Mucosa of rectum (tissue), 2 donors: ENCODE data around the gene CEP135.
"Not testable (repeated sequence)": the region's sequence is repeated elsewhere in the genome, so short reads cannot be mapped to it uniquely, and the experiment has no call there.

Experiments
- H3K27ac ChIP-seq, 2 donors: one replicate each; pipeline ENCODE4 v1.7.0; 2013; ENCODE audit warnings: inconsistent platforms in 2 of 2, low read depth in 2 of 2, low read length in 2 of 2
- H3K27me3 ChIP-seq, 2 donors: one replicate each; pipeline ENCODE4 v1.7.0; 2013; ENCODE audit warnings: low read length in 2 of 2; ENCODE audit not compliant: control insufficient read depth in 2 of 2, insufficient read depth in 2 of 2
- H3K36me3 ChIP-seq, 2 donors: one replicate each; pipeline ENCODE4 v1.7.0; 2013; ENCODE audit warnings: low read length in 2 of 2; ENCODE audit not compliant: control insufficient read depth in 2 of 2, insufficient read depth in 2 of 2
- H3K4me1 ChIP-seq, 2 donors: one replicate each; pipeline ENCODE4 v1.7.0; 2013; ENCODE audit warnings: low read length in 2 of 2, mild to moderate bottlenecking in 1 of 2; ENCODE audit not compliant: control insufficient read depth in 2 of 2, insufficient read depth in 2 of 2
- H3K4me3 ChIP-seq, 2 donors: one replicate each; pipeline ENCODE4 v1.7.0; 2013; ENCODE audit warnings: low read length in 2 of 2
- H3K9ac ChIP-seq, 2 donors: one replicate each; pipeline ENCODE4 v1.7.0; 2013; ENCODE audit warnings: low read length in 2 of 2, low read depth in 1 of 2, mild to moderate bottlenecking in 1 of 2
- H3K9me3 ChIP-seq, 2 donors: one replicate each; pipeline ENCODE4 v1.7.0; 2013; ENCODE audit warnings: low read length in 2 of 2; ENCODE audit not compliant: control insufficient read depth in 2 of 2
- donor health status: healthy.
- donor health status: Normal muscosa, but diverticular disease.

The CEP135 gene

DNA sequence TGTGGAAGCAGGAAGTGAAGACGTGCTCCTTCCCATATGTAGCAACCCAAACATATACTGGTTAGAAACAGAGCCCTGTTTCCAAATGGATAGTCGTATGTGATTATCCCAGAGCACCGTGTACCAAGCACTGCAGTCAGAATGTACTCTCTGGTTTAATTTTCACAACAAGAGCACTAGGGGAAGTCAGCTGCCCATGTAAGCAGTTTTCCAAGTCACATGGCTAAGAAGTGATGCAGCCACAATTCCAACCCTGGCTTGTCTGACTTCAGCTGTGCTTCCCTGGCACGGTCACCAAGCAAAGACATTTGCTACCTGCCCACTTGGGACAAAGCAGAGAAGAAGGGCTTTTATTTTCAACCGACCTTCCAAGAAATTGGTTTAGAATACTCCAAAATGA lies 28.2 kb upstream of the CEP135 start:
- H3K27ac ChIP-seq: no peak overlapping the region
- H3K27me3 ChIP-seq: no peaks in the 10 kb centered on the region
- no peaks in the 10 kb centered on the region for H3K9me3 ChIP-seq
- H3K9ac ChIP-seq: no peak overlapping the region
- H3K36me3 ChIP-seq: no peaks in the 10 kb centered on the region
- H3K4me3 ChIP-seq: no peak overlapping the region
- no peaks in the 10 kb centered on the region for H3K4me1 ChIP-seq

DNA sequence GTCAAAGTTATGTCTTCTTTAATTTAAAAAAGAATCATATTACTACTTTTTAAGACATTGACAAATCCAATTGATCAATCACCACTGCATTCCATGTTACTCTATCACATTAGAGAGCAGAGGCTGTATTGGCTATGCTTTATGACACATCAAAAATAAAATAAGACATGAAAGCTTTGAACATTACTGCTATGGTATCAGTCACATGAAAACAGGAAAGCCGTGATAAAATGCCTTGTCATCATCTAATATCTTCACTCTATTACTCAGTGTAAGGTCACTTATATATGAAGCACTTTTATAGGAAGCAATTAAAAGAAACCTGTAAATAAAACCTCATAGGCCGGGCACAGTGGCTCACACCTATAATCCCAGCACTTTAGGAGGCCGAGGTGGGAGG lies 27.7 kb upstream of the CEP135 start:
- no peaks in the 10 kb centered on the region for H3K27me3 ChIP-seq
- H3K4me3 ChIP-seq: no peak overlapping the region
- no peak overlapping the region for H3K9ac ChIP-seq
- H3K27ac ChIP-seq: no peak overlapping the region
- no peaks in the 10 kb centered on the region for H3K9me3 ChIP-seq
- no peaks in the 10 kb centered on the region for H3K36me3 ChIP-seq
- no peaks in the 10 kb centered on the region for H3K4me1 ChIP-seq

GRCh38 chr4:55925241-55925640 lies 23.5 kb upstream of the CEP135 start:
- Histone ChIP-seq H3K4me3 (no peak overlapping the region), H3K27ac (no peak overlapping the region), H3K36me3 (no peaks in the 10 kb centered on the region), H3K27me3 (no peaks in the 10 kb centered on the region), H3K4me1 (no peaks in the 10 kb centered on the region), H3K9me3 (no peaks in the 10 kb centered on the region), H3K9ac (no peak overlapping the region)

DNA sequence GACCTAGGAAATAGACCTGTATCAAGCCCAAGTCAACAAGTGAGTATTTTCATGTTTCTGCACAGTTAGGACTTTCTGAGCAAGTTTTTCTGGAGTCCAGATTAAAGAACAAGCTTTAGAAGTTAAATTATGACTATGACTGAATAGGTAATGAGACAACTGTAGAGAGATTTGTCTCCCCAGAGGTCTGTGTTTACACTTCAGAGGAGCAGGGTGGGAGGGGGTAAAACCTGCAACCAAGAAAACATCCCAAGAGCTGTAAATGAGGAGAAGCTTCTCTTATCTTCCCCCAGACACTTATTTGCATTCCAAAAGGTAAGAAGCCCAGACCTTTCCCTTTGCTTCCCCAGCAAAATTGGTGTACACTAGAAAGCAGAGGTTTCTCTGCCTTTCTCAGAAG lies 22.1 kb upstream of the CEP135 start:
- no peaks in the 10 kb centered on the region for H3K4me1 ChIP-seq
- no peaks in the 10 kb centered on the region for H3K36me3 ChIP-seq
- no peak overlapping the region for H3K27ac ChIP-seq
- H3K9ac ChIP-seq: no peak overlapping the region
- H3K4me3 ChIP-seq: no peak overlapping the region
- H3K27me3 ChIP-seq: no peaks in the 10 kb centered on the region
- H3K9me3 ChIP-seq: no peaks in the 10 kb centered on the region

DNA sequence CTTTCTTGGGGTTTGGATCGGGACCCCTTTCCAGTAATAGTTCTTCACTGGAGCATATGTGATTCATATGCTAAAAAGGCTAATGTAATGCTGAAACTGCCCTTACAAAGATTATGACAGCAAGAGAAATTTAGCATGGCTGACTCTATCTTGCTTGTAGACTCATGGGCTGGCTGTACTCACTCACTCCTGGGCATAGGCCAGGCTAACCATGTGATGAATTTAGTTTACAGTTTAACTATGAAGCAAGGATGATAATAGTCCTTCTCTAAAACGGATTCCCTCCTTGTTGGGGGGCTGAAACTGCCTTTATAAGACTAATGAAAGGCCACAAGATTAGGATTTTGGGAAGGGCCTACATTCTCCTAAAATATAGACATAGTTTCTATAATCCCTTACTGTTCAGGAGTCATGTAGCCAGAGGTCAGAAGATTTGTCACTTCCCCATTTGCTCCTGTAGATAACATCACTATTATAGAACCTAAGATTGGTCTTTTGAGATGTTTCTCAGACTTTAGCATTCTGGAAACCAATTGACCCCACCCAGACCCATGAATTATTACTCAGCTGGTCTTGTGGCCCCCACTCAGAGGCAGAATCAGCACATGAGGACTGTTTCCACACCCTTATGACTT lies 20.8 kb upstream of the CEP135 start:
- Histone ChIP-seq H3K4me3 (no peak overlapping the region), H3K4me1 (no peaks in the 10 kb centered on the region), H3K27me3 (no peaks in the 10 kb centered on the region), H3K9me3 (no peaks in the 10 kb centered on the region), H3K36me3 (no peaks in the 10 kb centered on the region), H3K27ac (no peak overlapping the region), H3K9ac (no peak overlapping the region)

- H3K4me3 ChIP-seq: no peak overlapping the region
- no peaks in the 10 kb centered on the region for H3K4me1 ChIP-seq
- no peaks in the 10 kb centered on the region for H3K36me3 ChIP-seq
- no peaks in the 10 kb centered on the region for H3K27me3 ChIP-seq
- no peak overlapping the region for H3K27ac ChIP-seq
- no peaks in the 10 kb centered on the region for H3K9me3 ChIP-seq
- H3K9ac ChIP-seq: no peak overlapping the region
Measured at GRCh38 chr4:55928846-55929245, 19.9 kb upstream of the CEP135 start.

- Histone ChIP-seq H3K27me3 (no peaks in the 10 kb centered on the region), H3K9me3 (no peaks in the 10 kb centered on the region), H3K4me3 (no peak overlapping the region), H3K9ac (no peak overlapping the region), H3K4me1 (no peaks in the 10 kb centered on the region), H3K36me3 (no peaks in the 10 kb centered on the region), H3K27ac (no peak overlapping the region)
Measured at GRCh38 chr4:55931043-55931442, 17.7 kb upstream of the CEP135 start.

DNA sequence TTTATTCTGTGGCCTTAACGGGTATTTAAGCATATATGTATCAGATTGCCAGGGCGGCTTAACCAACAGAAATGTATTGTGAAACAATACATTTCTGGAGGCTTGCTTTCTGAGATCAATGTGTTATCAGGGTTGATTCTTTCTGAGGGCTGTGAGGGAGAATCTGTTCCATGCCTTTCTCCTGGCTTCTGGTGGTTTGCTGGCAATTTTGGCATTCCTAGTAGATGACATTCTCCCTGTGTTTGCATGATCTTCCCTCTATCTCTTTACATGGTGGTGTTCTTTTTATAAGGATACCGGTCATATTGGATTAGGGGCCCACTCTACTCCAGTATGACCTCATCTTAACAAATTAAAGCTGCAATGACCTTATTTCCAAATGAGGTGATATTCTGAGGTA lies 16.9 kb upstream of the CEP135 start:
- Histone ChIP-seq H3K27me3 (no peaks in the 10 kb centered on the region), H3K27ac (no peak overlapping the region), H3K36me3 (no peaks in the 10 kb centered on the region), H3K9ac (no peak overlapping the region), H3K4me3 (no peak overlapping the region), H3K4me1 (no peaks in the 10 kb centered on the region), H3K9me3 (no peaks in the 10 kb centered on the region)

DNA sequence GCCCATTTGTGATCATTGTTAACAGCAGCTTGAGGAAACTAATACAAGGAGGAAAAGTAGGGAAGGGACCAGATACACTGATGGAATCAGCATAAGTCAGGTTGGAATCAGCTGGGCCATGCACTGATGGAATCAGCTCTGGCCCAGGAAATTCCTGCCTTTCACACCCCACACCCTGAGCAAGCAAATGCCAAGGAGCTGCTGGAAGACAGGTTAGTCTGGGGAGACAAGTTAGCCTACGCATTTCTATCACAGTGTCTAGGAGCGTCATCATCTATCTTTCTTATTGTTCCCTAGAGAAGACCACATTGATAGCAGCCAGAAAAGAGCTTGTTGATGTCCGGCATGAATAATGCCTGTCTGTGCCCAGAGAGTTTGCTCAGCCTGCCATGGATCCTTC lies 16.2 kb upstream of the CEP135 start:
- H3K4me1 ChIP-seq: no peaks in the 10 kb centered on the region
- H3K27me3 ChIP-seq: no peaks in the 10 kb centered on the region
- H3K4me3 ChIP-seq: no peak overlapping the region
- H3K9ac ChIP-seq: no peak overlapping the region
- no peaks in the 10 kb centered on the region for H3K36me3 ChIP-seq
- no peaks in the 10 kb centered on the region for H3K9me3 ChIP-seq
- H3K27ac ChIP-seq: no peak overlapping the region

DNA sequence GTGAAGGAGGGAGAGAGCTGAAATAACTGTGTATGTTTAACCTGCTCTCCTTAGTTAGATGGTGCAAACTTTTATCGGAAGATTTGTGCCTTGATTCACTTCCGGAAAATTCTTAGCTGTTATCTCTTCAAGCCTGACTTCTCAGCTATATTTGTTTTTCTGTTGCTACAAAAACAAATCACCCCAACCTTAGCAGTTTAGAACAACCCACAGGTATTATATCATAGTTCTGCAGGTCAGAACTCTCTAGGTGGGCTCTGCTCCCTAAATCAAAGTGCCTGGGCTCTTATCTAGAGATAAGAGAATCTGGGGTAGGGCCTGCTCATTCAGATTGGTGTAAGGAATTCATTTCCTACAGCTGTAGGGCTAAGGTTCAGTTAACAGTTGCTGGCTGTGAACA lies 15.1 kb upstream of the CEP135 start:
- Histone ChIP-seq H3K27me3 (no peaks in the 10 kb centered on the region), H3K27ac (no peak overlapping the region), H3K9ac (no peak overlapping the region), H3K9me3 (no peaks in the 10 kb centered on the region), H3K4me1 (no peaks in the 10 kb centered on the region), H3K36me3 (no peaks in the 10 kb centered on the region), H3K4me3 (no peak overlapping the region)

- H3K4me1 ChIP-seq, H3K4me3 ChIP-seq, H3K27ac ChIP-seq, H3K9me3 ChIP-seq, H3K27me3 ChIP-seq, H3K9ac ChIP-seq, H3K36me3 ChIP-seq: not testable (repeated sequence)
Measured at GRCh38 chr4:55935907-55936306, 12.8 kb upstream of the CEP135 start.
